Glomerular visceral epithelial cell (primary cell): ENCODE data around the gene LHFPL3.

ENCODE experiments used
- DNase-seq: peaks from one replicate; pipeline ENCODE4 v3.0.0-alpha.2; 2016; ENCODE audit errors: extremely low spot score

The LHFPL3 gene

DNA sequence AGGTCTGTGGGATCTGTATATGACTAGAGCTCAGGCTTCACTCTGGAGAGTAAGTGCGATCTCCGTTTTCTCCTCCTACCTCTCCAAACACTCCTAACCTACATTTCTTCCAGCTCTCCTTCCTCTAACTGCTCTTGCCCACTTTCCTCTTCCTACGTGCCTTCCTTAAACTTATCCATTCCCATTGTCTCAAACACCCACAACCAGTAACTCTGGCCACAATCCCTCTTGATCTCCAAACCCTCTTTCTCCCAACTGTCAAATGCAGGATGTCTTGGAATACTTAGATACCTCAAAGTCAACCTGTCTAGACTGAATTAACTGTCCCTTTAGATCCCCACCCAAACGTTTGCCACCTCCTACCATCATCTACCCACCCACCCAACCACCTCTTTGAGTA is 471.9 kb downstream of the LHFPL3 start:
- no peak for DNase-seq

DNA sequence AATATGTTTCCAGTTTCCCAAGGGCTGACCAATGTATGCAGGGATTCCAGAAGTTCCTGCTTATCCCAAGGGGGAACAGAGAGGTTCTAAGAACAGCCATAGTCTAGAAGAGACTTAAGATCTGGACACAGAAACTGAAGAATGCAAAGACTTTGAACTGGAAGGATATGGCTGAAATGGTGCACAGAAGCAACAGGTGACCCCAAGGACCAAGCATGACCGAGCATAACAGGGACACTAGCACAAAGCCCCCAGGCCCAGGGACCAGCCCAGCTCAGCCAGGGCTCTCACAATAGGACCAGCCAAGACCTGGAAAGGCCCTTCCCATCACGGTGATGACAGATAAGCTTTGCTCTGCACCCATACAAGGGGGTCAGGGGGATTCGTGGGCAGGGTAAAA is 472.6 kb downstream of the LHFPL3 start:
- no peak for DNase-seq

DNA sequence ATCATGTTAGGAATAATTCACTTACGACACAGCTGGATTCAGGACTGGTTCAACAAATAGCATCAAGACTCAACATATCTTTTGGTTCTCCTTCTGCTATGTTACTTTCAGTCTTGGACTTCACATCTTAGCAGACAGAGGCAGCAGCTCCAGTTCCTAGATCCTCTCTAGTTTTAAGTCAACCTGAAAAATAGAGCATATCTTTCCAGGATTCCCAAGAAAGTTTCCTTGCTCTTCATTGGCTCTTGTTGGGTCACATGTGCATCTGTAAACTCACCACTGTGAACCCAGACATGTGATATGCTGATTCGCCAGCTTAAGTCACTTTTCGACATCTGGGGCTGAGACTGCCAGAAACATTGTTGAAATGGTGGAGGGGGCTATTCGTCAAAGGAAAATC is 475.5 kb downstream of the LHFPL3 start:
- no peak for DNase-seq

DNA sequence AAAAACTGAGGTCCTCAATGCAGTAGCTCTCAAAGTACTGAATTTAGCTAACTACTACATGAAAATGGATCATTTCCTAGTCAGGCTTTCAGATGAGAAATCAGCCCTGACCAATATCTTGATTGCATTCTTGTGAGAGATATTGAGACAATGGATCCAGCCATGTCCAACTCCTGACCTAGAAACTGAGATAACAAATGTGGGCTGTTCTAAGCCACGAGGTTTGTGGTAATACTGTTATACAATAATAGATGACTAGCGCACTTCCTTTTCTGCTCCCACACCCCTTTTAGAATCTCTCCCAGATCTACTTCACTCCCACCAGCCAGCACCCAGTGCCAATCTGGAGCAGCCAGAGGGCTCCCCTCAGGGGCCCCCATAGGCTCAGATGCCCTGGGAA is 476.3 kb downstream of the LHFPL3 start:
- no peak for DNase-seq

DNA sequence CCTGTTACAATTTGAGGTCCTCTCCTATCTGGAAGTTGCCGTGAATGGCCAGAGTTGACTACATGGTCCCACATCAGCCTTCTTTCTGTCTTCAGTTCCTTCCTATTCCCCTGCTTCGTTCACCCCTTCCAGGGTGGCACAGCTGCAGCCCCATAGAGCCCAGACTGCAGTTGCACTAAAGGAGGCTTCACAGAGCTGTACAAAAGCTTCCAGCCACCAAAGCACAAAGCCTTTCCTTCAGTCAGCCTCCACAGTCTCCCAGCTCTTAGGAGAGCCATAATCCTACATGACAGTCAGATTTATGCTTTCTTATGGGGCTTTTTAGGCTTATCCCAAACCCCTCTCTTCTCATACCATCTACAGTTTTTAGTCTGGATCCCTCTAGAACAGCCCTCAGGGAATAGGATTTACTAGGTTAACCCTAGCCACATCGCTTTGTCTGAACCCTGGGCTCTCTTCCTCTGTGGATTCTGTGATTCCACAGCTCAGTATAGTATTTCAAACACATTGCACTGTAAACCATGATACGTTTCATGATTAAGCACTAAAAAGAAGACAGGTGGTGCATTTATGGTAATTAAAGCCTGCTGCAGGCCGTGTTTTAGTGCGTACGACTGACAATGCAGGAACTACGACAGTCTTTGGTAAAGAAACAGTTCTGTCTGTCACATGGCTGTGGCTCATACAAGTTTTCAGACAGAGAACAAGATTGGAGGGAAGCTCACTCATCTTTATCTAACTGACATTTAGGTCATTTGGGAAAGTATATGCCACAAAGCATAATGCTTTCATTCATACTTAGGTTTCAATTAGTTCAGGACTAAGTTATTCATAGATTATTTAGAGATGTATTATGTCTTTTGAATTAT is 477.3 kb downstream of the LHFPL3 start:
- no peak for DNase-seq

DNA sequence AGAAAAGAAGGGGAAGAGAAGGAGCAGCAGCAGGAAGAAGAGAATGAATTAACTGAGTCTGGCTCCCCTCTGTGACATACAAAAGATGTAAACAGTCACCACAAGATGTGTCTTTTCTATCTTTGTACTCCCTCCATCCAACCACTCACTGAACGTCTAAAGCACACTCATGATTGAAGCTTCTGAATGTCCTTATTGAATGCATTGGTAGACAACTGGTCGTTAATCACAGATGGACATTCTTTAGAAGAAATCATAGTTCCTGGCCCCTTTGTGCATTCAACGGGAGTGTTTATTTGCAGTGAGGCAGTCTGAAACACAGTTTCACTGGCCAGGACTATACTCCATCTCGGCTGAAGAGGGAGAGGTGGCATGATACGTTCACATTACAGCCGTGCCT is 479.3 kb downstream of the LHFPL3 start:
- DNase-seq, result no peak

DNA sequence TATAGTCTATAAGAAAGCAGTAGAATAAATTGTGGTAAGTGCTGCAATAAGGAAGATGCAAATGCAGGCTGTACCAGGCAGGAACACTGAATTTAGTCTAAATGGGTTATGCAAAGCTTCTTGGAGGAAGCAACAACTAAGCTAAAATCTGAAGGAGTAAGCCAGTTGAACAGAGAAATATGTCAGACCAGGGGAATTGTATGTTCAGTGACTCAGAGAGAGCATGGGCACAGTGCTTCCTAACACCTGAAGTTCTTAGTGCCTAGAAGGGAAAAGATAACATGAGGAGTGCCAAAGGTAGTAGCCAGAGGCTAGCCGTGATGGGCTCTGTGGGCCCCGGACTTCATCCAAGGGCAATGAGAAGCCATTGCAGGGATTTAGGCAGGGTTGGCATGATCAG is 481.5 kb downstream of the LHFPL3 start:
- no peak for DNase-seq

DNA sequence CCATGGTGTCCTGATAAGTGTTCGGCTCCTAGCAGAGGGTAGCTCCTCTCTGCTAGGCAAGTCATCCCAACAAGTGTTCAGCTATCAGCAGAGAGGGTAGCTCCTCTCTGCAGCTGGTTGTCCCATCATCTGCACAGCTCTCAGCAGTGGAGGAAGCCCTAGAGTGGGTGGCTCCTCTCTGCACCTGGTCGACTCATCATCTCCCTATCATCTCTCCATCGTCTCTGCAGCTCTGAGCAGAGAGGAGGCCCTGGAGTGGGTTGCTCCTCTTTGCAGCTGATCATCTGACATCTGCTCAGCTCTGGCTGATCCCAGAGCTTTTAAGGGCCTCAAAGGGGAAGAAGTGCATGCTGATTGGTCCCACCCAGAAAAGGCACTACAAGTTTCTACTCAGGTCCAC is 485.7 kb downstream of the LHFPL3 start:
- no peak for DNase-seq

DNA sequence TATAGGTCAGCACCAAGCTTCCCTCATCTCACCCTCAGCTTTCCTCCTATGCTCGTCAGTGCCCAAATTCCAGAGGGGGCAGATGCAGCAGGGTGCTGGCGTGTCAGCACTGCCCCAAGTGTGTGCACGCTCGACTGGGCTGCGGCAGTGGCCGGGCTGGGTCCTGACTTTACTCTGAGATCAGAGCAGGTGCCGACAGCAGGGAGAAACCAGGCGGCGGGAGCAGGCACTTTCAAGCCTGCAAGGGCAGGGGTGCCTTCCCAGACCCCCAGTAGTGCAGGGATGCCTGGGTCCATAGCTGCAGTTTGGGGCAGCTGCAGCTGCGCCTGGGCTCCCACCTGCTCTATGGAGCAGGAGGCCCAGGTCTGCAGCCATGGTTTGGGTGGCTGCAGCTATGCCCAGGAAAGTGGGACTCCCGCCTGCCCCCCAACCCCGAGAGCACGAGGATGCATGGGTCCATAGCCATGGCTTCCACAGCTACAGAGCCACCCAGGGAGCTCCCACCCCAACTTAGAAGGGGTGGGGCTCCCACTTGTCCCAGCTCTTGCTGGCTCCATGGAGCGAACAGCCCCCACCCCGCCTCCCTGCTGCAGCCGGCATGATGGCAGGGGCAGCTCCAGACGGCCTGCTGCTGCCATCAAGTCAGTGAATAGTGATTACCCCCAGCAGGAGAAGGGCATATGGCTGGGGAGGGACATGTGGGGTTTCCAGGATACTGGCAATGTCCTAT is 486.4 kb downstream of the LHFPL3 start:
- DNase-seq, result no peak

DNA sequence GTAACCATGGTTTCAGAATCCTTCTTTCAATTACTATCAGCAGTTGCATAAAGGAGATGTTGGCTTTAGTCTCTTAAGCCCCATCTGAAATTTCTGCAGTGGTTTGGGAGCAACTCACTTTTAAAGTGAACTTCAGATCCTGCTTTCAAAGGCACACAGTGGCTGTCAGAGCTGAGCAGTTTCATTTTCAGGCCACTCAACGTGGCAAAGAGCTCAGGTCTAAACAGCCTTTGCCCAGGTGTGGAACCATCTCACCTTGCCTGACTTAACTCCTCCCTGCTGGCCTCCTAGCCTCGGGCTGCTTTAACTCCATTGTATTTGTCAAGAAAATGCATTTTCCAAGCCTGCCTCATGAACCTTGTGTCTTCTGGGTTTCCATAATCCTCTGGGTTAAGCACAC is 488.1 kb downstream of the LHFPL3 start:
- no peak for DNase-seq

DNA sequence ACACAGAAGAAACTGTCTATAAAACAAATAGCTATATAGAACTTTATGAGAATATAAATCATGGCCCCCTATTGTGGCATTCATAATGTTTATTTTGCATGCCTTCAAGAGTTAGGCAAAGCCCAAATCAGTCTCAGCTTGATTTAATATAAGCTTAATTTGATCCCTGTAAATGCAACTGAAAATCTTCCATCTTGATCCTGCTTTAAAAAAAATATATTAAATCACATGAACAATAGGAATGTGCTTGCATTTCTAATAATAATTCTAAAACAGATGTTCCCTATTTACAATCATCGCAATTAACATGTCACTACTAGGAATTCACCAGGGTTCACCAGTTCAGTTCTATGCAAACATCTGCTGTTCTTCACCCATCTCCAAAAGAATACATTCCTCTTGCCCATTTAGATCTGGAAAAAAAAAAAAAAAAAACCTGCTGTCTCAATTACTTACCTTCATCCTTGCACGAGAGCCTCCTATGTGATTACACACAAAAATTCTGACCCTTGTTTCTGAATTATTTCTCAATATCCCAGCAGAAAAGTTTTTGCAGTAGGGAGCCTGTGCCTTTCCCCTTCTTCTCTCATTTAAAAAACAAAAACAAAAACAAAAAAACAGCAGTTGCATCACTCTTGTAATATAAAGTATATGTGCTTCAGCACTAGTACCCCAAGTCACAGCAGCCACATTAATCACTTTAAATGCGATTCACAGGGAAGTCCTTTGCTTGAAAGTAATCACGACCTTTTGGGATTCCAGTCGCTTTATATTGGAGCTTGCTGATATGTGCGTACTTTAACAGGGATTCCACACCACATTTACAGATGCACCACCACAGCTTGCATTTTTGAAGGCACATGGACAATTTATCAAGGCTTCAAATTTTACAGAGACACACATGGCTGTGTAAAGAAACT is 490.8 kb downstream of the LHFPL3 start:
- no peak for DNase-seq

DNA sequence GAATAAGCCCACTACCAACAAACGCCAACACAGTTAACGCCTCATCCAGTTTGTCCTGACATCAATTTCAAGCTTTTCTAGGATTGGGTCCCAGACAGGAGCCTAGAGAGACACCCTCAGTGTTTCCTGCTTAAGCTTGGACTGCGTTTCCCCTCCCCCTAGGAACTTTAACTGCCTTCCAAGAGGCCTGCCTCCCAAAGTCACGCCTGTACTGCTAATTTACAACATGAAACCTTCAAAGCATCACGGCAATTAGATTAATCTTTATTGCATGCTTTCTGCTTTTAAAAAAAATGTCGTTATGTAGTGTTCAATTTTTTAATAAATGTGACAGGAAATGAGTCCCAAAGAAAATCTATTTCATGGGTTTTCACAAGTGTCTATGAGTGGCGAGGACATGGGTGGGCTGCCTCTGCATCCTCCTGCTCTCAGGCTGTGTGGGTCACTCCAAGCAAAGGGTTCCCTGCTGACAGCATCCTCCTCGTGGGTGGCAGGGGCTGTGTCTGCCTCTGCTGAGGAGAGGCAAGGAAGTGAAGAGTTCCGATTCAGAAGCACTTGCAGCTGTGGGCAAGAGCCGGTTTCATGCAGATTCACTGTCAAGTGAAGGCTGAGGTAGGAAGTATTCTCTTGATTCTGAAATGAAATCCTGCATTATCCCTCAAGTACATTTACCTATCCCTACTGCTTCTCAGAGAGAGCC is 492.6 kb downstream of the LHFPL3 start:
- no peak for DNase-seq

DNA sequence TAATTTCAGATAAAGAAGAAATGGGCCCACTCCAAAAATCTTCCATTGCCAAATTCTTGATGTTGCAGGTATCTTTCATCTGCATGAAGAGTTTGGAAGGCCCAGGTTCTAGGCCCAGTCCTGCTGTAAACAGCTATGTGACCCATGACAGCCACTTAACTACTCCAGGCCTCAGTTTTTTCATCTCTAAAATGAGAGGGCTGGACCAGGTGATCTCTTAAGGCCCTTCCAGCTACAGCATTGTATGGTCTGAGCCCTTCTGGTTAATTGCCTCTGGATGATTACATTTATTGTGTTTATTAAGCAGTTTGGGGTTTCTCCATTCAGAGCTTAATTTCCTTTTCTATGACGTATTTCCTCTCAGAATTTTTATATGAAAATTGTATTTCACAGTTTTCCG is 494.8 kb downstream of the LHFPL3 start:
- no peak for DNase-seq

DNA sequence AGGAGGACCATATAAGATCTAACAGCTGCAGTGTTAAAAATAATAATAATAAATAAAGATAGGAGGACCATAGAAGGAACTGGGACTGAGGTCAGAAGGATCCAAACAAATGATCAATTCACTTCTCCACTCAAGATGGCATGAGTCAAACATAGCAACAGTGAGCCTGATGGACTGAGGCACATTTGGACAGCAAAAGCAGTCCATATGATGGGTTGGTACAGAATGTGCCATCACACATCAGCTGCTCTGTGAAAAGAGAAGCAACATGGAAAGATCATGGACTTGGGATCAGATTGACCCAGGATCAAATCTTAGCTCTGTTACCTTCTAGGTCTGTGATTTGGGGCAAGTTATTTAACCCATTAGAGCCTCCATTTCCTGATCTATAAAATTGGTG is 496.7 kb downstream of the LHFPL3 start:
- no peak for DNase-seq

DNA sequence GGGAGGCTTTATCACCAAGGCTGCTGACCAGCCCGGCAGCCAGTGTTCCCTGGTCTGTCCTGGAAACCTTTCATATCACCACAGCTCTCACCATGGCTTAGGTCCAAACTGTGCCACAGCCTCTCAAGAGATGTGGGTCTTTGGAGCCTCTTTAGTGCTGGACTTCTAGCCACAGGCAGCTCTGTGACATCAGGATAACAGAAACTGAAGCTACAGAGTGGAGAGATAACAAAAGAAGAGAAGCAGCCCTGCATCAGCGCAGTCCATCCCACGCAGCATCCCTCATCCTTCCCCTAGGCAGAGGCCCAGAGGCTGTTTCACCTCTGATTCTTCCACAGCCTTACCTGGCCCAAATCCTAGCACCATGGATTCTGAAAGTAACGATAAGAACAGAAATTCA is 497.7 kb downstream of the LHFPL3 start:
- DNase-seq, result no peak

DNA sequence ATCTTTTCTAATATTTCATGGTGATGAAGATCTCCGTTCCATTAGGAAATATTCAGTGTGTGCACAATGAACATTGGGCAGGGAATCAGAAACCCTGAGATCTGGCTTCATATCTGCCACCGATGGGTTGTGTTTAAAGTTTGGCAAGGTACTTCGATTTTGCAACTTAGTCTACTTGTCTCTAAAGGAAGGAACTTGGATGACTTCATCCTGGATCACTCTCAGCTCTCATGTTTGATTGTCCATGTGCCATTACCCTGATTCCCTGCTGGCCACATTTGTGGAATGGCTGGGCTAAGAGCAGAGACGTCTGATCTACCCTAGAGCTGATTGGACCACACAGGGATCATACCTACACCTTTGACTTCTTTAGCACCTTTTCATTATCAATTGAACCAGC is 508.6 kb downstream of the LHFPL3 start:
- no peak for DNase-seq

DNA sequence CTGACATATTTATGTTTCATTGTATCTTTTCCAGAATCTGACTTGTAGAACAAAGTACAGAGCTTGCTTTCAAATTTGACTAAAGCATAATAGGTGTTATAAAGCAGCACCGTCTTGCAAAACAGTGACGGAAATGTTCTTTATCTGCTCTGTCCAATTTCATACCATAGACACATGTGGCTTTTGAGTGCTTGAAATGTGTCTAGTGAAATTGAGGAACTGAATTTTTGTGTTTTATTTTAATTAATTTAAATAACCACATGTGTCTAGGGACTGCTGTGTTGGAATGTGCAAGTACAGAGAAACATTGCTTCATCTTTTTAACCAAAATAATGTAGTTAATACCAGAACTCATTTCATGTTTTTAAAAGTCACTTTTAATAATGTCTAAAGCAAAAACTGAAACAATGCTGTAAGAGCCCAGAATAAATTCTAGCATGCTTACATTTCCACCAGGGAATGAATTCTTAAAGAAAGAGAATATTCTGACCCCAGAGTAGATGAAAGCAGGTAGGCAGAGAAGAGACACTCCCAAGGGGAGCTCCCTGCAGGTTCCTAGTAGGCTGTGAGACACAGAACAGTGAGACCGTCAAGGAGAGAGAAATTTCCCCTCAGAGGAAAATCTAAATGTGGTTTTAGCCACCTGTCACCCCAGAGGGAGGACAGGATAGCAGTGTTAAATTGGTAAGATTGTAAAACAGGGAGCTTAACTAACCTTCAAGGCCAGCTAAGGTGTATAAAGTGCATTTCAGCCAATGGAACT is 510.3 kb downstream of the LHFPL3 start:
- no peak for DNase-seq

DNA sequence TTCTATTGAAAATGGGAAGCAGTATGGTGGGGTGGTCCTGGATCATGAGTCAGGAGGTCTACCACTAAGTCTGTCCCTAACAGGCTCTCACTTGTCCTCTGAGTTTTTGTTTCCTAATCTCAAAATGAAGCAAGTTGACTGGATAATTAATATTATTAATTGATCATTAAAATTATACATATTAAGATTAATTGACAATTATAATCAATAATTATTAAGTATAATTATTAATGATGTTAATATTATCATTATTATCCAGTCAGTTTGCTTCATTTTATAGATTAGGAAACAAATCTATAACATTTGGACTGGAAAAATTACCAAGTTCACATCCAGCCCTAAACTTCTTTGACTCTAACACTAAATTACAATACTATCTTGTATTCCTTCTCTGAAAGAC is 511.4 kb downstream of the LHFPL3 start:
- DNase-seq, result no peak

DNA sequence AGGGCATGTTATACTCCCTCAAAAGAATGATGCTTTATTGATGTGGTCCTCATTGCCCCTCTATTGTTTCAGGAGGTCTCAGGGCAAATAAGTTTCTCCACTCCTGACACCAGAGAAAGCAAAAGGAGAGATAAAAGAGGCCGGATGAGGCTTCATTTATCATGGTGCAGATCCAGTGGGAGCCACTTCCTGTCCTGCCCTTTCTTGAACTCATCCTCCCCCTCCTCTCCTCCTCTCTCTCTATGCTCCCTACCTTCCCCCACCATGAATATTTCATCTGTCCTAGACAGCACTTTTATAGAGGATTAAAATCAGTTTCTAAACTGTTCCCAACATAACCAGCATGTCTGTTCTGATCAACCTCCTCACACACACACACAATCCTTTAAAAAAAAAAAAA is 513.4 kb downstream of the LHFPL3 start:
- no peak for DNase-seq

DNA sequence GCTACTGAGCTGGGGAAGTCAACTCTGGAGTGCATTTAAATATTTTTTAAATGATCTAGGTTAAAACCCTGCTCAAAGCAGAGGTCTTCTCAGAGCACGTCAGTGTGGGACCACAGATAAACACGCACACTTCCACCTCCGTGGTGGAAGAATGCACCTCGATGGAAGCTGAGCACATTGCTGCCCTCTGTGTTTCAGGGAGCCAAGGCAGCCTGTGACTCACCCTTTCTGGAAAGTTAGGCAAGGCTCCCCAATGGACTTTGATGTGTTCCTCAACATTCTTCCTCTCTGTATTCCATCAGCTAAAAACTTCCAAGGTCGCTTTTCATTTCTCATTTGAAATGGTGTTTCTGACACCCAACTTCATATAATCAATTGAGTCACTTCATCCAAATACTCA is 514.8 kb downstream of the LHFPL3 start:
- DNase-seq, result no peak

DNA sequence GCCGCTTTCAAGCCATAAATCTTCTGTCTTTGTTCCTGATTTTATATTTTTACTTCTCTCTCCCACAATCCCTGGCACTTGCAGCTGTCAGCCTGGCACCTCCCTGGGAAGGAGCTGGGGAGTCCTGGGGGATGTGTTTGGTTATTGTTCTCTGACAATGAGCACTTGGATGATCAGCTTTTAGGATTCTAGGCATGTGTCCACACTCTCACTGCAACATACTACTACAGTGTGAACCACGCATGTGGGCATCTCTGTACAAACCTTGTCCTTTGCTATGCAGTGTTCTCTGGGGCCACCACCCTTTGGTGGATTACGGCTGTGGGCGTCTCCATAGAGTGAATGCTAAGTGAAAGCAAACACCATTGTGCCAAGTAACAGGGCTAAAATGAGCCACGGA is 517.2 kb downstream of the LHFPL3 start:
- DNase-seq, result no peak
